Small intestine (tissue), 7 donors: ENCODE measurements around the gene SINHCAF. TPM values are rescaled to one million over a fixed set of nuclear protein-coding genes. Genes with fewer than 3 reads are reported as not detected.

Experiments
- DNase-seq, 2 donors: peaks; one replicate each; pipeline versions ENCODE4 v3.0.0 to v3.0.0-alpha.2; 2013
- FAIRE-seq: peaks from 2 replicates; lab custom pipeline; 2012; peaks lifted over from hg19 to GRCh38; lab: Jason Lieb, UNC
- H3K27ac ChIP-seq, 3 donors: one replicate each; pipeline ENCODE4 v1.5.1; 2013; ENCODE audit warnings: low read length in 2 of 3, mild to moderate bottlenecking in 2 of 3, control low read depth in 1 of 3, inconsistent platforms in 1 of 3, low read depth in 1 of 3, moderate library complexity in 1 of 3
- H3K27me3 ChIP-seq, 3 donors: one replicate each; pipeline ENCODE4 v1.6.1; 2013; ENCODE audit warnings: low read length in 3 of 3, inconsistent platforms in 1 of 3; ENCODE audit not compliant: control insufficient read depth in 3 of 3, insufficient read depth in 3 of 3
- H3K36me3 ChIP-seq, 3 donors: one replicate each; pipeline ENCODE4 v1.6.1; 2013; ENCODE audit warnings: low read length in 3 of 3, inconsistent platforms in 1 of 3, low read depth in 1 of 3, mild to moderate bottlenecking in 1 of 3, moderate library complexity in 1 of 3; ENCODE audit not compliant: control insufficient read depth in 3 of 3, insufficient read depth in 2 of 3
- H3K4me1 ChIP-seq, 3 donors: one replicate each; pipeline ENCODE4 v1.6.1; 2013; ENCODE audit warnings: low read length in 2 of 3, inconsistent platforms in 1 of 3, low read depth in 1 of 3, mild to moderate bottlenecking in 1 of 3, moderate library complexity in 1 of 3; ENCODE audit not compliant: control insufficient read depth in 3 of 3, insufficient read depth in 2 of 3
- H3K4me3 ChIP-seq, 3 donors: one replicate each; pipeline ENCODE4 v1.5.1; 2013; ENCODE audit warnings: low read length in 3 of 3, control low read depth in 1 of 3, inconsistent platforms in 1 of 3, low read depth in 1 of 3, mild to moderate bottlenecking in 1 of 3, moderate library complexity in 1 of 3
- H3K9me3 ChIP-seq, 2 donors: one replicate each; pipeline ENCODE4 v1.6.1; 2013; ENCODE audit warnings: low read depth in 1 of 2, low read length in 1 of 2; ENCODE audit not compliant: control insufficient read depth in 2 of 2, insufficient read depth in 1 of 2
- WGBS, 3 donors: extraction: QIAGEN DNeasy Blood & Tissue Kit; methylation state at CpG; one replicate each; pipeline ENCODE4 v1.1.7; 2013; 5-methylcytosine and 5-hydroxymethylcytosine counted together
- polyA plus RNA-seq, 4 donors: library from polyadenylated mRNA; stranded (reverse) in 3 of 4; unstranded in 1 of 4; fragments of 200-250 nt in 3 of 4; fragments of 120-200 nt in 1 of 4; gene quantifications; one replicate each; pipeline versions ENCODE4 v1.2.1 to v1.2.3, GENCODE V29; 2013
- donor health status: healthy with polysubstance abuse.
- donor health status: control.
- donor health status: control.
- donor health status: Bipolar disorder and iron deficiency.
- donor health status: healthy.

Gene SINHCAF
- polyA plus RNA-seq, 4 donors, result 26.7 to 78.6 (median 33.5) TPM

DNA sequence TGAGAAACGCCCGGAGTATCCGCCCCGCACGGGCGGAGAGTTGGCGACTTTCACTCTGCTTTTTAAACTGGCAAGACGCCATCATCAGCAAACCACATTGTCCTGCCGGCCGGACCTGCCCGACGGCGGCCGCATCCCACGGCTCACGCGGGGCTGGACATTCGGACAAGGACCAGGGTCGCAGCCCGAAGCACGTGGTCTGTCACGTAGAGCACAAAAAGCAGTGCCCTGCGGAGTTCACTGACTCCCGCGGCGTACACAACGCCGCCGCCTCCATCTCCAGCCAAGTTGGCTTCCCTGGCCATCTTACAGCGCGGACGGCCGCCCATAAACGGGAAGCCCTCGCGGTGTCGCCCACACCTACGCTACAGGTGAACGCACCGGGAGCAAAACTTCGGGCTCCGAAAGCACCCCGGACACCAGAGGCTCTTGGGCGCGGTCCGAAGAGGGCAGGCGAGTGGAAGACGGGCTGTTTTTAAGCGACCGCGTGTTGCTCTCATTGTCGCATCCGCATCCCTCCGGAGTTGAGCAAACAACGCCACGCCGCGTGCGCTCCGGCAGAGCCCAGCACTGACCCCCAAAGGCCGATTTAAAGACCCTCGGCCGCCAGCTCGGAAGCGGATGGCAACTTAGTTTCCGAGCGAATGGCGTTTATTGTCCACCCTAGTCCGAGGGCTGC is 966 bp downstream of the SINHCAF start:
- Histone ChIP-seq H3K27me3 (no peaks in the 10 kb centered on the region), H3K9me3 (no peaks in the 10 kb centered on the region), H3K36me3 (no peaks in the 10 kb centered on the region), H3K4me3 (peak overlapping the region; percentile 65 to 93 (median 69)), H3K4me1 (peaks cover 0 to 7% (median 3%) of the 10 kb centered on the region in 3 donors), H3K27ac (peak overlapping the region; percentile 82 to 96 (median 86))
- DNase-seq, result peak; percentile 56 to 81
- 0% methylated on average over 59 to 69 of the region's 69 CpGs for WGBS, 3 donors
- no peak for FAIRE-seq

- WGBS, 3 donors, result 0 to 1% (median 0%) methylated on average over 60 to 81 of the region's 81 CpGs
- peak overlapping the region; percentile 82 to 96 (median 86) for H3K27ac ChIP-seq
- peak overlapping the region; percentile 65 to 93 (median 69) for H3K4me3 ChIP-seq
- FAIRE-seq (no peak), DNase-seq (peak in 1 of 2 donors; percentile 79)
- H3K9me3 ChIP-seq, result no peaks in the 10 kb centered on the region
- H3K36me3 ChIP-seq, result no peaks in the 10 kb centered on the region
- H3K4me1 ChIP-seq, result peaks cover 0 to 7% (median 3%) of the 10 kb centered on the region in 3 donors
- no peaks in the 10 kb centered on the region for H3K27me3 ChIP-seq
These were observed 1.7 kb downstream of the SINHCAF start for GRCh38 chr12:31324116-31324844.

DNA sequence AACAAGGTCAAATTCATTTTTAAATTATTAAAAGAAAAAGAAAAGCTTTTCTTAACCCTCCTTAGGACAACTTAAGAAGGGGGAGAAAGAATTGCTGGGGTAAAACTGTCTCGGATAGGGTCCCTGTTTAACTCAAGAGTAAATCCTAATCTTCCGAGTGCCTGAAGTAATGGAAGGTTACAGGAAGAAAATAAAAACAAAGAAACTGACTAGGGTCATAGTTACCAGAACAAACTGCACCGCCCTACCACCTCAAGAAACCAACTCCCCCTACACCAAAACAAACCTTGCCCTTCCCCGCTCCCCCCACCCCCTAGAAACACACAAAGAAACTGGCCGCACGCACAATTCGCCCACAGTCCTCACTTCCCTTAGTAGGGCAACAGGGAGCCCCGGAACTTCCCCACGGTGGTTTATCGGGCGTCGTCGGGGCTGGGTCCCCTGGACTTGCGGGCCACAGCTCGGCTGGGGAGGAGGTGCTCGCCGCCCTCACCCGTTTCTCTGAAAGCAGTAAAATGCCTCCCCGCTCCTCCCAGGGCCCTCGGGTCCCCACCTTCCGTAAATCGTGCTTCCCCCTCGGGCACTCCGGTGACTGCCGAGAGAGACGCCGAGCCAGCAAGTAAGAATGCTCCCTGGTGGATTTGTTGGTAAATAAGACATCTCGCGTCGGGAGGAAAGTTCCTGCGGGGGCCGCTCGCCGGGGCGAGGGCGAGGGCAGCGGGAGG is 2.4 kb downstream of the SINHCAF start:
- H3K4me1 ChIP-seq, result peaks cover 0 to 7% (median 3%) of the 10 kb centered on the region in 3 donors
- no peaks in the 10 kb centered on the region for H3K27me3 ChIP-seq
- FAIRE-seq, result no peak
- WGBS, 3 donors, result 2 to 5% (median 3%) methylated on average over 36 to 37 of the region's 37 CpGs
- peak overlapping the region; percentile 82 to 96 (median 86) for H3K27ac ChIP-seq
- no peaks in the 10 kb centered on the region for H3K36me3 ChIP-seq
- peak; percentile 55 to 93 for DNase-seq
- H3K4me3 ChIP-seq, result peak overlapping the region; percentile 65 to 93 (median 69)
- no peaks in the 10 kb centered on the region for H3K9me3 ChIP-seq

DNA sequence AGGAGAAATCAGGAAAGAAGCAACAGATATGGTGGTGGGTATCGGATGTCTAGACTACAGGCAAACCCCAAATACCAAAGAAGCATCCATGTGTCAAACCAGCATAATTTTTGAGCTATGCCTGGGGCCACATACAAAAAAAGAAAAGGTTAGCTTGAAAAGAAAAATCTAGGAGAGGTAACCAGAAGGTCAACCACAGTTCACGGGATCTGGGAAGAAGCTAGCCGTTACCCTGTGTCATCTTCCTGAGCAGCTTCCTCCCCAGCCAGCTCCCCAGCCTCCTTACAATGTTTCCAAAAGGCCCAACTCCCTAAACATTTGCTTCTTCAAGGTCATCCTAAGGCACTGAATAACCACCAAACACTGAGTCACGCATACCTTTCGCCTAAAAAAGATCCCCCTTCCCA is 3.1 kb downstream of the SINHCAF start:
- 29 to 47% (median 40%) methylated on average over 5 of the region's 5 CpGs for WGBS, 3 donors
- no peaks in the 10 kb centered on the region for H3K36me3 ChIP-seq
- no peaks in the 10 kb centered on the region for H3K27me3 ChIP-seq
- FAIRE-seq, result no peak
- H3K27ac ChIP-seq, result peak overlapping the region in 2 of 3 donors; percentile 3 to 82
- H3K4me3 ChIP-seq, result peak overlapping the region in 2 of 3 donors; percentile 65 to 69
- DNase-seq, result peak; percentile 24 to 43
- no peaks in the 10 kb centered on the region for H3K9me3 ChIP-seq
- peaks cover 1 to 9% (median 7%) of the 10 kb centered on the region in 3 donors for H3K4me1 ChIP-seq

DNA sequence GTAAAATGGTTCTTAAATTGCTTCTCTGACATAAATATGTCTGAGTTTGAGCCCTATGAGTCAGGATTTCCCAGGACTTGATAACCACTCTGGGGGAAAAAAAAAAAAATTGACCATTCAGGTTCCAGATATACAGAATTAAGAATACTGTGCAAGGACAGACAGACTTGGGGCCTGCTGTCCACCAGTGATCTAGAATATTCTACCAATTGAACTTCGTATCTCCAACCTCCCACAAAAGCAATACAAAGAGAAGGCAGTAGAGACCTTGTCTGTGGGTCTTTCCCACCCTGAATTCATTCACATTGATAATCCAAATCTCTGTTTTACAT is 4.1 kb downstream of the SINHCAF start:
- Histone ChIP-seq H3K27ac (no peak overlapping the region), H3K36me3 (no peaks in the 10 kb centered on the region), H3K9me3 (no peaks in the 10 kb centered on the region), H3K4me1 (peaks cover 1 to 11% (median 11%) of the 10 kb centered on the region in 3 donors), H3K27me3 (no peaks in the 10 kb centered on the region), H3K4me3 (no peak overlapping the region)
- WGBS, 3 donors, result 76 to 79% (median 77%) methylated on average over 1 of the region's 1 CpG
- no peak for DNase-seq
- no peak for FAIRE-seq

DNA sequence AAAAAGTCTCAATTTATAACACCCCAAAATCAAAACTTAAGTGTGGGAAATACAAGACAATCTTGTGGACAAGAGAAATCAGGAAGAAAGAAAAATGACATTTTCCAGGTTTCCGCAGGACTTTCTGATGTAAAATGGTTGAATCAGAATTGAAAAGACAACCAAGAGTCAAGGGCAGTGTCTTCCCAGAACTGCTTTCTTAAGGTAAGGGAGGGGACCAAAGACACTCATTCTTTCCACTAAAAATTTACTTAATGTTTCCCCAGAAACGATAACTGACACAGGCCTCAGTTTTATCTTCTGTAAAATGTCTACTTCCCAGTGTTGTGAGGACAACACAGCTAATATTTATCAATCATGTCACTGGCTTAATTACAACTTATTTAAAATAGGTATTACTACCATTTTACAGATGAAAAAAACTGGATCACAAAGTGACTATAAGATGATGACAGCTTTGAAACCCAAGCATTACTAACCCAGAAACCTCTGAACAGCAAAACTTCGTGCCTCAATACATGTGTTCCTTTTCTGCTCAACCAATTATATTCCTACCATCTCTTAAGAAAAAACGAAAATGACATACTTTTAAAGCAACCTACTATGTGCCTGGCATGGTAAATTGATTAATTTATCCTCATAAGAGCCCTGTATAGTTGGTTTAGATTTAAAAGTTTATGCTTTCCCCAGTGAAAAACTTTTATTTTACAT is 4.6 kb downstream of the SINHCAF start:
- no peak for DNase-seq
- H3K4me3 ChIP-seq, result no peak overlapping the region
- FAIRE-seq, result no peak

GRCh38 chr12:31318657-31319269 is 7.2 kb downstream of the SINHCAF start:
- Histone ChIP-seq H3K9me3 (no peaks in the 10 kb centered on the region), H3K36me3 (no peaks in the 10 kb centered on the region), H3K27me3 (no peaks in the 10 kb centered on the region), H3K27ac (no peak overlapping the region), H3K4me3 (no peak overlapping the region), H3K4me1 (peaks cover 1 to 11% (median 8%) of the 10 kb centered on the region in 3 donors)
- DNase-seq, result no peak
- WGBS, 3 donors, result 80 to 87% (median 80%) methylated on average over 2 of the region's 2 CpGs
- no peak for FAIRE-seq

More for the DNA sequence above, 4.6 kb downstream of the SINHCAF start:
- 61 to 65% (median 65%) methylated on average over 4 of the region's 4 CpGs for WGBS, 3 donors
- no peaks in the 10 kb centered on the region for H3K27me3 ChIP-seq
- H3K9me3 ChIP-seq, result no peaks in the 10 kb centered on the region
- no peak overlapping the region for H3K27ac ChIP-seq
- no peaks in the 10 kb centered on the region for H3K36me3 ChIP-seq
- peaks cover 1 to 11% (median 8%) of the 10 kb centered on the region in 3 donors for H3K4me1 ChIP-seq
